Osteocyte (in vitro differentiated cells): ENCODE results near the gene CHST12. TPM values are rescaled to one million over a fixed set of nuclear protein-coding genes. Genes with fewer than 3 reads are reported as not detected.
"Not testable (repeated sequence)": the region's sequence is repeated elsewhere in the genome, so short reads cannot be mapped to it uniquely, and the experiment has no call there.

ENCODE experiments used
- DNase-seq: peaks from one replicate; pipeline ENCODE4 v3.0.0; 2021; ENCODE audit warnings: mixed read lengths; ENCODE audit not compliant: unreplicated experiment; ENCODE audit errors: extremely low spot score
- H3K27ac Mint-ChIP-seq: one replicate; pipeline ENCODE4 v1.8.0; 2021; ENCODE audit warnings: mild to moderate bottlenecking, mixed read lengths; ENCODE audit not compliant: unreplicated experiment
- H3K27me3 Mint-ChIP-seq: one replicate; pipeline ENCODE4 v1.8.0; 2021; ENCODE audit warnings: mixed read lengths; ENCODE audit not compliant: unreplicated experiment
- H3K36me3 Mint-ChIP-seq: one replicate; pipeline ENCODE4 v1.8.0; 2021; ENCODE audit warnings: mixed read lengths; ENCODE audit not compliant: unreplicated experiment
- H3K4me1 Mint-ChIP-seq: one replicate; pipeline ENCODE4 v1.8.0; 2021; ENCODE audit warnings: mixed read lengths; ENCODE audit not compliant: unreplicated experiment
- H3K4me3 Mint-ChIP-seq: one replicate; pipeline ENCODE4 v1.8.0; 2021; ENCODE audit warnings: mild to moderate bottlenecking, moderate library complexity, mixed read lengths; ENCODE audit not compliant: unreplicated experiment
- H3K9me3 Mint-ChIP-seq: one replicate; pipeline ENCODE4 v1.8.0; 2021; ENCODE audit warnings: mixed read lengths; ENCODE audit not compliant: unreplicated experiment
- total RNA-seq: library from RNA; stranded (reverse); gene quantifications from 2 replicates; pipeline ENCODE4 v1.2.1, GENCODE V29; 2021
- TF ChIP-seq, protein P1 (sequence below): fragments of 200-600 bp; sonication (generic); IDR thresholded peaks from 2 replicates; pipeline ENCODE4 v1.5.0; 2021; ENCODE audit warnings: antibody characterized with exemption, mild to moderate bottlenecking, moderate library complexity

The CHST12 gene
- total RNA-seq, 1 donor from 2014 or later = 30.2 TPM

DNA sequence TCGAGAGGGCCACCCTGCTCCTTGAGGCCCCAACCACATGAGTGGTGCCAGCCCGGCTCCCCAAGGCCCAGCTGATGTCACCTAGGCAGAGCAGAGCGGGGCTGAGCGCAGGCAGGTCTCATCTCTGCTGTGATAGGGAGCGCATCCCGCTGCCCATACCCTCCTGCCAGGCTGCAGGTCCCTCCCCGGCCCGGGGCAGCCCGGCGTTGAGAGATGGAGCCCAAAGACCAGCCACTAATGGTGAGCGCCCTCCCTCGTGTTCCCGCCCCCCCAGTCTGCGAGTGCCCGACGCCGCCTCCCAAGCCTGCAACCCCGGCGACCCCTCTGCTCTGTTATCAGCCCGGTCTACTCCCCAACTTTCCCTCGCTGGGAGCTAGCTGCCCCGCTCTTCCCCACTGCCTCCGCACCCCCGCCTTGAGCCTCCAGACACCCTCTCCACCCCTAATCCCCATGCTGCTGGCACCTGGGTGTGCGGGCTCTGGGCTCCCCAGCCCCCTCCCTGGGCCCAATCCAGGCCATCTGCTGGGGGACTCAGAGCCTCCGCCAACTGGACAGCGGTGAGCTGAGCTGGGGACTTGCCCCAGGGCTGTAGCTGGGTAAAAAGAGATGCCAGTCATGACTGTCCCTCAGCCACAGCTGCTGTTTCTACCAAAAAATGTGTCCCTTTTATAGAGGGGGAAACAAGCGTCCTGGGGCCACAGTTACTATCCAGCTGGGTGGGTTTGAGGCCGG is 19.7 kb upstream of the CHST12 start:
- no peak for DNase-seq

DNA sequence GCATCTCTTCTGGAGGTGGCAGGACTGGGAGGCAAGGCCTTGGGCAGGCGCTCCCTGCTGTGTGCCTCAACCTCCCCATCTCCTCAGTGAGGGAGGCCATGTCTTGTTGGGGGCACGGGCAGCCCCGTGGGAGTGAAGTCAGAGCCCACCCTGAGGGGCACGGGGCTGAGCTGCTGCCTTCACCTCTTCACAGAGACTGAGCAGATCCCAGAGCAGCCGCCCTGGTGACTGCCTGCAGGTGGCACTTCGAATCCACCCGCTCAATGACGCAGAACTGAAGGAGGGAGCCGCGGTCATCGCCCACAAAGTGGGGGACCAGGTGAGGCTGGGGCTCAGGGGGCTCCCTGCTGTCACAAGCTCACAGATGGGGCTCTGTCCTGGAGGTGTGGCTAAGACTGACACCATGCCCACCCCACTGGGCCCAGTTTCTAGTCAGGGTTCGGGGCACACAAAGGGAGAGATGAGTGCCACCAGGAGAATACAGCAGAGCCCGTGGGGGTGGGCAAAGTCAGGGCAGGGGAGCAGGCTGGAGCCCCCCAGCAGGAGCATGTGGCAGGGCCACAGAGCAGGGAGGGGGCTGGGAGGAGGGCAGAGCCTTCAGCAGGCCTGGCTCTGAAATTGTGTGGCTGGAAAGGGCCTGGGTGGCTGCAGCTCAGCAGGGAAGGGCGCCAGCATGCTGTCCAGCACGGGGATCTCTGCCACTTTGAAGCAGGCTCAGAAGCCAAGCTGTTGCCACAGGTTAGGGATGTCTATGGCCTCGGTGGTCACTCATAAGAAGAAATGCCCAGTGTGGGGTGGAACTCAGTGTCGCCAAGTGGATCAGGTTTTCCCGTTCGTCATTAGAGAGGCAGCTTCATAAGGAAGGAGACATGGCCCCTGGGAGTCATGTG is 18.8 kb upstream of the CHST12 start:
- Mint-ChIP-seq H3K4me3 (no peak overlapping the region), H3K27ac (no peak overlapping the region), H3K27me3 (no peaks in the 10 kb centered on the region), H3K9me3 (no peaks in the 10 kb centered on the region), H3K36me3 (peaks cover 20% of the 10 kb centered on the region), H3K4me1 (peaks cover 5% of the 10 kb centered on the region)
- TF ChIP-seq, protein P1, sequence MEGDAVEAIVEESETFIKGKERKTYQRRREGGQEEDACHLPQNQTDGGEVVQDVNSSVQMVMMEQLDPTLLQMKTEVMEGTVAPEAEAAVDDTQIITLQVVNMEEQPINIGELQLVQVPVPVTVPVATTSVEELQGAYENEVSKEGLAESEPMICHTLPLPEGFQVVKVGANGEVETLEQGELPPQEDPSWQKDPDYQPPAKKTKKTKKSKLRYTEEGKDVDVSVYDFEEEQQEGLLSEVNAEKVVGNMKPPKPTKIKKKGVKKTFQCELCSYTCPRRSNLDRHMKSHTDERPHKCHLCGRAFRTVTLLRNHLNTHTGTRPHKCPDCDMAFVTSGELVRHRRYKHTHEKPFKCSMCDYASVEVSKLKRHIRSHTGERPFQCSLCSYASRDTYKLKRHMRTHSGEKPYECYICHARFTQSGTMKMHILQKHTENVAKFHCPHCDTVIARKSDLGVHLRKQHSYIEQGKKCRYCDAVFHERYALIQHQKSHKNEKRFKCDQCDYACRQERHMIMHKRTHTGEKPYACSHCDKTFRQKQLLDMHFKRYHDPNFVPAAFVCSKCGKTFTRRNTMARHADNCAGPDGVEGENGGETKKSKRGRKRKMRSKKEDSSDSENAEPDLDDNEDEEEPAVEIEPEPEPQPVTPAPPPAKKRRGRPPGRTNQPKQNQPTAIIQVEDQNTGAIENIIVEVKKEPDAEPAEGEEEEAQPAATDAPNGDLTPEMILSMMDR = peak; percentile 7
- no peak for DNase-seq

More for the DNA sequence above, 19.7 kb upstream of the CHST12 start:
- Mint-ChIP-seq H3K27me3 (no peaks in the 10 kb centered on the region), H3K4me3 (no peak overlapping the region), H3K27ac (no peak overlapping the region), H3K9me3 (no peaks in the 10 kb centered on the region), H3K4me1 (peaks cover 2% of the 10 kb centered on the region), H3K36me3 (peaks cover 24% of the 10 kb centered on the region)
- TF ChIP-seq, protein P1 = no peak

DNA sequence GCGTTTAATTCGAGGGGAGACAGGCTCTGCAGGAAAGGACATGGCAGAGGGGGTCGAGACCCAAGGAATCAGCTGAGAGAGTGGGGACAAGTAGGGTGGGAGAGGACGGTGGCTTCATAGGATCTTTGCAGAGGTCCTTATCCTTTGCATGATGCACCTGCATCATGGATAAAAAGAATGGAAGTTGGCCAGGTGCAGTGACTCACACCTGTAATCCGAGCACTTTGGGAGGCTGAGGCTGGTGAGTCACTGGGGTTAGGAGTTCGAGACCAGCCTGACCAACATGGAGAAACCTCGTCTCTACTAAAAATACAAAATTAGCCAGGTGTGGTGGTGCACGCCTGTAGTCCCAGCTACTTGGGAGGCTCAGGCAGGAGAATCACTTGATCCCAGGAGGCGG is 17.3 kb upstream of the CHST12 start:
- not testable (repeated sequence) for DNase-seq, H3K36me3 Mint-ChIP-seq, H3K27ac Mint-ChIP-seq, H3K27me3 Mint-ChIP-seq, H3K4me3 Mint-ChIP-seq, H3K9me3 Mint-ChIP-seq
- peaks cover 14% of the 10 kb centered on the region for H3K4me1 Mint-ChIP-seq

DNA sequence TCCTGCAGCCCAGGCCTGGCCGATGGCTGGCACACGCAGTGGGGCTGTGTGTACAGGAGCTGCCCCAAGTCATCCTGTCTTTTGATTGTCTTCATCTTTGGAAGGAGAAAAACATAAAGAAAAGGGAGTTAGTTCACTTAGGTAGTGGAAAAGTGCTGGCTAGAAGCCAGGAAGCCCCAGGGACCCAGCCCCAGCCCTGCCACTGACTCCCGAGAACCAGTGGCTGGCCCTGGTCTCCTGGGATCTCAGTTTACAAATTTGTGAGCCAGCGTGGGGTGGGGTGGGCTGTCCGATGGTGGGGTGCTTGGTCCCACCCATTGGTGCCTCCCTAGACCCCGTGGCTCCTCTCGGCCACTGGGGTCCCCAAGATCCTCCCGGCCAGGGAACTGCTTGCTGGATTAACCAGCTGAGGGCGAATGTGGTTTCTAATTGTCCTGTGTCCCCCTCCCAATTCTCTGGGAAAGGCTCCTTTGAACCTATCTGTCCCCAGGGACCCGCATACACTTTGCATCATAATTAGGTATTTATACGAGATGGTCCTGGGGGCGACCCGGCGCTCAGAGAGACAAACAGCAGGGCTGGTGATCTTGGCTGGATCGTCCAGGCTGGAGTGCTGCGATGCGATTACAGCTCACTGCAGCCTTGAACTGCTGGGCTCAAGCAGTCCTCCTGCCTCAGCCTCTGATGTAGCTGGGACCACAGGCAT is 16.3 kb upstream of the CHST12 start:
- TF ChIP-seq, protein P1 = no peak
- Mint-ChIP-seq H3K27ac (no peak overlapping the region), H3K4me1 (peaks cover 14% of the 10 kb centered on the region), H3K4me3 (no peak overlapping the region), H3K9me3 (no peaks in the 10 kb centered on the region), H3K27me3 (no peaks in the 10 kb centered on the region), H3K36me3 (peaks cover 2% of the 10 kb centered on the region)
- no peak for DNase-seq

DNA sequence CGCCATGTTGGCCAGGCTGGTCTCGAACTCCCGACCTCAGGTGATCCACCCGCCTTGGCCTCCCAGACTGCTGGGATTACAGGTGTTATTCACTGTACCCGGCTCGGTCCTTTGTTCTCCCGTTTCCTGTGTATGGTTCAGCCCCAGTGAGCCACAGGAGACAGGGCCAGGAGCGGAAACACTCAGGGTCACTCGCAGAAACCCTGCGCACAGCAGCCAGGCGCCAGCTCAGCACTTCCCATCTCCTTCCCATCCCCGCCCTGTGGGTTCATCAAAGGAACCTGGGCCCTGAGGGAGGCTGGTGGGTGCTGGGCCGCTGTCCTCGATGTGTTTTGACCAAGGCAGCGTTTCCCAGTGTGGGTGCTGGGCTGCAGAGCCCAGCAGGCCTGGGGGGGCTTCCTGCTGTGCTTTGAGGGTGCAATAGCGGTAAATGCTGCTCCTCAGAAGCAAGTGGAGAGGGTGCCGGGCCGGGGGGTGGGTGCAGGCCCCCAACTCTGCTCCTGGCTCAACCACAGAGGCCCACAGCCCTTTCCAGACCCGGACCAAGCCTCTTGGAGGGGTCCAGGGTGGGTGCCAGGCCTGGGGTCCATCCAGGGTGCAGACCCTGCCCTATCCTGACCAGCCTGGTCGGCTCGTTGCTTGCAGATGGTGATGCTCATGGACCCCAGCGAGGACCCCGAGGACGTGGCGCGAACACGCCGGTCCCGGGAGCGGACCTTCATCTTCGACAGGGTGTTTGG is 15.3 kb upstream of the CHST12 start:
- Mint-ChIP-seq H3K4me1 (peaks cover 14% of the 10 kb centered on the region), H3K27me3 (no peaks in the 10 kb centered on the region), H3K36me3 (peaks cover 2% of the 10 kb centered on the region), H3K9me3 (no peaks in the 10 kb centered on the region), H3K27ac (no peak overlapping the region), H3K4me3 (no peak overlapping the region)
- no peak for DNase-seq
- TF ChIP-seq, protein P1 = no peak
